Fibroblast of lung (primary cell): ENCODE data around the gene MIS18BP1. TPM values are rescaled to one million over a fixed set of nuclear protein-coding genes. Genes with fewer than 3 reads are reported as not detected.

Experiments
- DNase-seq, 2 donors: peaks; one replicate each; pipeline versions ENCODE4 v3.0.0 to v3.0.0-alpha.2; 2010; ENCODE audit warnings: low read depth in 2 of 2
- H2AFZ ChIP-seq: 2 replicates; pipeline ENCODE4 v1.5.1; 2012; ENCODE audit warnings: low read length, control low read depth, inconsistent platforms
- H3K27ac ChIP-seq: 2 replicates; pipeline ENCODE4 v1.5.1; 2011; ENCODE audit warnings: low read length, control low read depth; ENCODE audit not compliant: insufficient read depth
- H3K27me3 ChIP-seq: 2 replicates; pipeline ENCODE4 v1.5.1; 2011; ENCODE audit warnings: mild to moderate bottlenecking, low read length; ENCODE audit not compliant: control insufficient read depth, insufficient read depth
- H3K36me3 ChIP-seq: 2 replicates; pipeline ENCODE4 v1.5.1; 2011; ENCODE audit warnings: low read length; ENCODE audit not compliant: control insufficient read depth, insufficient read depth
- H3K4me1 ChIP-seq: 2 replicates; pipeline ENCODE4 v1.5.1; 2011; ENCODE audit warnings: low read length; ENCODE audit not compliant: control insufficient read depth, insufficient read depth; ENCODE audit errors: extremely low read depth
- H3K4me2 ChIP-seq: 2 replicates; pipeline ENCODE4 v1.5.1; 2011; ENCODE audit warnings: low read length, control low read depth; ENCODE audit not compliant: insufficient read depth; ENCODE audit errors: extremely low read depth
- H3K4me3 ChIP-seq, 4 experiments: fragments of 200-600 bp in 1 of 4; sonication (generic) in 1 of 4; replicated peaks in 1 of 4; 2 replicates each; pipeline ENCODE4 v1.5.1; 2011 to 2016; ENCODE audit warnings: low read length in 4 of 4, low read depth in 3 of 4, mild to moderate bottlenecking in 3 of 4, control low read depth in 2 of 4, inconsistent platforms in 1 of 4, mixed read lengths in 1 of 4; ENCODE audit not compliant: insufficient read depth in 1 of 4; ENCODE audit errors: control extremely low read depth in 1 of 4
- H3K79me2 ChIP-seq: 2 replicates; pipeline ENCODE4 v1.5.1; 2012; ENCODE audit warnings: mild to moderate bottlenecking, low read length, inconsistent platforms; ENCODE audit not compliant: control insufficient read depth, insufficient read depth
- H3K9ac ChIP-seq: 2 replicates; pipeline ENCODE4 v1.5.1; 2011; ENCODE audit warnings: mild to moderate bottlenecking, low read length, control low read depth; ENCODE audit not compliant: insufficient read depth
- H3K9me3 ChIP-seq: 2 replicates; pipeline ENCODE4 v1.5.1; 2012; ENCODE audit warnings: low read depth, low read length; ENCODE audit not compliant: control insufficient read depth, insufficient read depth
- H4K20me1 ChIP-seq: 2 replicates; pipeline ENCODE4 v1.5.1; 2011; ENCODE audit warnings: low read length; ENCODE audit not compliant: control insufficient read depth, insufficient read depth; ENCODE audit errors: extremely low read depth
- CTCF ChIP-seq, 2 donors: IDR thresholded peaks in 1 of 2; conservative IDR thresholded peaks in 1 of 2; 1 replicate in 1 of 2; 2 replicates in 1 of 2; pipeline ENCODE4 v1.5.1; 2011 to 2012; ENCODE audit warnings: low read length in 2 of 2, control low read depth in 1 of 2, inconsistent platforms in 1 of 2, low read depth in 1 of 2, mild to moderate bottlenecking in 1 of 2
- EZH2 ChIP-seq: IDR thresholded peaks from 2 replicates; pipeline ENCODE4 v1.5.1; 2012; ENCODE audit warnings: low read length, control low read depth, mild to moderate bottlenecking; ENCODE audit errors: missing control alignments
- polyA plus RNA-seq, 2 donors: library from polyadenylated mRNA; depleted of rRNA in 1 of 2; stranded (reverse) in 1 of 2; unstranded in 1 of 2; fragments of >200 nt; gene quantifications; 2 replicates each; pipeline ENCODE4 v1.2.1, GENCODE V29; 2011 to 2012; ENCODE audit warnings: missing spikeins in 1 of 2
- total RNA-seq: library from RNA; depleted of rRNA; stranded (reverse); fragments of >200 nt; gene quantifications from 2 replicates; pipeline ENCODE4 v1.2.1, GENCODE V29; 2014

MIS18BP1 gene
- total and polyA plus RNA-seq, 2 donors (not counting 1 experiment from before 2014, with no cell fraction given): 13.3 to 26.4 TPM

GRCh38 chr14:45156067-45156466 lies 96.9 kb downstream of the MIS18BP1 start:
- no peak overlapping the region for H3K4me3 ChIP-seq
- no peak overlapping the region for H3K4me2 ChIP-seq
- no peak overlapping the region for H3K9ac ChIP-seq
- DNase-seq: peak; percentile 14 to 42
- H3K9me3 ChIP-seq: no peaks in the 10 kb centered on the region
- TF ChIP-seq CTCF (conservative IDR thresholded peaks at IDR 0.05 in 1 of 2, IDR thresholded peaks at IDR 0.05 in 1 of 2; ENCODE audit: low read depth in 1 of 2, low read length in 2 of 2) (no peak), EZH2 (no peak)
- H2AFZ ChIP-seq: no peak overlapping the region
- H3K36me3 ChIP-seq: no peaks in the 10 kb centered on the region
- H3K27me3 ChIP-seq: no peaks in the 10 kb centered on the region
- H3K27ac ChIP-seq: no peak overlapping the region
- no peaks in the 10 kb centered on the region for H3K79me2 ChIP-seq
- no peaks in the 10 kb centered on the region for H4K20me1 ChIP-seq
- no peaks in the 10 kb centered on the region for H3K4me1 ChIP-seq

Other genes starting within 250 kb of the MIS18BP1 start
- gene PRPF39, start 169.1 kb downstream of the MIS18BP1 start, total RNA-seq: 28.4 and 29.0 TPM in 2 replicates
- 21.3 and 28.5 TPM in 2 replicates for gene PRPF39, start 169.1 kb downstream of the MIS18BP1 start, polyA plus RNA-seq
- 27.7 and 29.1 TPM in 2 replicates for gene FKBP3, start 118.7 kb downstream of the MIS18BP1 start, total RNA-seq
- gene FKBP3, start 118.7 kb downstream of the MIS18BP1 start, polyA plus RNA-seq: 101 and 117 TPM in 2 replicates
- 3.1 and 4.3 TPM in 2 replicates for gene FANCM, start 117.3 kb downstream of the MIS18BP1 start, total RNA-seq
- gene FANCM, start 117.3 kb downstream of the MIS18BP1 start, polyA plus RNA-seq: 2.2 and 3.5 TPM in 2 replicates